Measurements from ENCODE around the gene CLEC10A.

DNA sequence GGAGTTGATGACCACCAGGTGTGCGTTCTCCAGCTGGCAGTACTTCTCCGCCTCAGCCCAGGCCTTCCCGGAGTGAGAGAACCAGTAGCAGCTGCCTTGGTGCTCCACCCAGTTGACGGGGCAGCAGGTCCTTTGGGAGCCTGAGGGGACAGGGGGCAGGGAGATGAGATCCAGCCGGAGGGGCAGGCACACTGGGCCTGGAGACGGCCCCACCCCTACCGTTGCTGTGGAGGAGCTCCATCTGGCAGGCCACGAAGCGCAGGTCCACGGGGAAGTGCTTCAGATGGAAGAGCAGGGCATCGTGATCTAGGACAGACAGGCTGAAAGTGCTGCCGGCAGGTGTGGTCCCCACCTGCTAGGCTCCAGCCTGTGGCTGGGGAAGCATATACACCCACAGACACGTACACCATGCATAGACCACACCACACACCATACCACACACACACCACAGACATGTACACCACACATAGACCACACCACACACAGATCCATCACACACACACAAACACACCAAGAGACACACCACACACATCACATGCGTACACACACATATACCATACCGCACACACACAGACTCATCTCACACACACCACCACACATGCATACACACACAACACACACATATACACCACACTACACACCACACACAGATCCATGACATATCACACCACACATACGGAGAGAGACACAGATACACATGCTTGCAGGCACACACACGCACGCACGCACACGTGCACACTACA, 27.1 kb upstream of the CLEC10A start:
- TF ChIP-seq POLR2AphosphoS5 (IDR thresholded peaks at IDR 0.05) = no peak
- TF ChIP-seq, protein P1, sequence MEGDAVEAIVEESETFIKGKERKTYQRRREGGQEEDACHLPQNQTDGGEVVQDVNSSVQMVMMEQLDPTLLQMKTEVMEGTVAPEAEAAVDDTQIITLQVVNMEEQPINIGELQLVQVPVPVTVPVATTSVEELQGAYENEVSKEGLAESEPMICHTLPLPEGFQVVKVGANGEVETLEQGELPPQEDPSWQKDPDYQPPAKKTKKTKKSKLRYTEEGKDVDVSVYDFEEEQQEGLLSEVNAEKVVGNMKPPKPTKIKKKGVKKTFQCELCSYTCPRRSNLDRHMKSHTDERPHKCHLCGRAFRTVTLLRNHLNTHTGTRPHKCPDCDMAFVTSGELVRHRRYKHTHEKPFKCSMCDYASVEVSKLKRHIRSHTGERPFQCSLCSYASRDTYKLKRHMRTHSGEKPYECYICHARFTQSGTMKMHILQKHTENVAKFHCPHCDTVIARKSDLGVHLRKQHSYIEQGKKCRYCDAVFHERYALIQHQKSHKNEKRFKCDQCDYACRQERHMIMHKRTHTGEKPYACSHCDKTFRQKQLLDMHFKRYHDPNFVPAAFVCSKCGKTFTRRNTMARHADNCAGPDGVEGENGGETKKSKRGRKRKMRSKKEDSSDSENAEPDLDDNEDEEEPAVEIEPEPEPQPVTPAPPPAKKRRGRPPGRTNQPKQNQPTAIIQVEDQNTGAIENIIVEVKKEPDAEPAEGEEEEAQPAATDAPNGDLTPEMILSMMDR (IDR thresholded peaks at IDR 0.05) = no peak
